Peyer's patch (tissue), 4 donors: ENCODE measurements around the gene OR14K1.
"Not testable (repeated sequence)": the region's sequence is repeated elsewhere in the genome, so short reads cannot be mapped to it uniquely, and the experiment has no call there.

Experiments
- POLR2A ChIP-seq, 2 donors: fragments of 450-650 bp; IDR thresholded peaks; one replicate each; pipeline ENCODE4 v1.5.1; 2017; ENCODE audit warnings: antibody characterized with exemption in 2 of 2, mild to moderate bottlenecking in 2 of 2, moderate library complexity in 2 of 2
- TF ChIP-seq, protein P1 (sequence below), 6 experiments: fragments of 450-650 bp in 4 of 6; fragments of 200-600 bp in 2 of 6; sonication (generic) in 1 of 6; IDR thresholded peaks; one replicate each; pipeline ENCODE4 v1.5.1; 2017 to 2019; ENCODE audit warnings: antibody characterized with exemption in 6 of 6, mild to moderate bottlenecking in 3 of 6, moderate library complexity in 1 of 6

DNA sequence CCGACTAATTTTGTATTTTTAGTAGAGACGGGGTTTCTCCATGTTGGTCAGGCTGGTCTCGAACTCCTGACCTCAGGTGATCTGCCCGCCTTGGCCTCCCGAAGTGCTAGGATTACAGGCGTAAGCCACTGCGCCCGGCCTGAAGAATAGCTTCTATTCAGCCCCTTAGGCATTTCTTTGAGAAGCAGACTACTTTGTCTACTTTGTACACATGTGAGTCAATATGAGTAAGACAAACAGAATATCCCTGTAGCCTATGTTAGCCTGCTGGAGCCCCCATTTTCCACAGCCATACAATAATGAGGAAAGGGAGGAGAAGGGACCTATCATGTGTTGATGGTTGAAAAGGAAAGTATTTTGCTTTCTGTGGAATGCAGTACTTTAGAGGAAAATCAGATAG lies 27.7 kb upstream of the OR14K1 start:
- TF ChIP-seq, protein P1, sequence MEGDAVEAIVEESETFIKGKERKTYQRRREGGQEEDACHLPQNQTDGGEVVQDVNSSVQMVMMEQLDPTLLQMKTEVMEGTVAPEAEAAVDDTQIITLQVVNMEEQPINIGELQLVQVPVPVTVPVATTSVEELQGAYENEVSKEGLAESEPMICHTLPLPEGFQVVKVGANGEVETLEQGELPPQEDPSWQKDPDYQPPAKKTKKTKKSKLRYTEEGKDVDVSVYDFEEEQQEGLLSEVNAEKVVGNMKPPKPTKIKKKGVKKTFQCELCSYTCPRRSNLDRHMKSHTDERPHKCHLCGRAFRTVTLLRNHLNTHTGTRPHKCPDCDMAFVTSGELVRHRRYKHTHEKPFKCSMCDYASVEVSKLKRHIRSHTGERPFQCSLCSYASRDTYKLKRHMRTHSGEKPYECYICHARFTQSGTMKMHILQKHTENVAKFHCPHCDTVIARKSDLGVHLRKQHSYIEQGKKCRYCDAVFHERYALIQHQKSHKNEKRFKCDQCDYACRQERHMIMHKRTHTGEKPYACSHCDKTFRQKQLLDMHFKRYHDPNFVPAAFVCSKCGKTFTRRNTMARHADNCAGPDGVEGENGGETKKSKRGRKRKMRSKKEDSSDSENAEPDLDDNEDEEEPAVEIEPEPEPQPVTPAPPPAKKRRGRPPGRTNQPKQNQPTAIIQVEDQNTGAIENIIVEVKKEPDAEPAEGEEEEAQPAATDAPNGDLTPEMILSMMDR (IDR thresholded peaks at IDR 0.05) = not testable (repeated sequence)
- TF ChIP-seq POLR2A (IDR thresholded peaks at IDR 0.05) = not testable (repeated sequence)
